ENCODE measurements around the gene NAALADL2. TPM values are rescaled to one million over a fixed set of nuclear protein-coding genes. Genes with fewer than 3 reads are reported as not detected.

Gene NAALADL2
- total RNA-seq, 6 donors from 2014 or later, result 4.4 to 12.6 (median 6.3) TPM

- whole genome bisulfite sequencing, 2 donors, result 62 to 68% methylated on average over 8 of the region's 8 CpGs
- no peak for TF ChIP-seq EP300 (IDR thresholded peaks at IDR 0.05)
- TF ChIP-seq POLR2AphosphoS5 (IDR thresholded peaks at IDR 0.05), result no peak
- TF ChIP-seq CTCF (IDR thresholded peaks at IDR 0.05), result no peak
- TF ChIP-seq POLR2A (IDR thresholded peaks at IDR 0.05), result no peak
- no peaks in the 10 kb centered on the region for H3K27me3 ChIP-seq
- H3K4me3 ChIP-seq, result no peak overlapping the region
- no peaks in the 10 kb centered on the region for H3K4me1 ChIP-seq
- no peak overlapping the region for H3K27ac ChIP-seq
- ATAC-seq (ENCODE audit: low FRiP score in 2 of 2), result peak; percentile 79 to 91
- no peaks in the 10 kb centered on the region for H3K36me3 ChIP-seq
- DNase-seq, result peak in 1 of 2 donors; percentile 74
- no peaks in the 10 kb centered on the region for H3K9me3 ChIP-seq
Measured at GRCh38 chr3:175346573-175347356, 487.6 kb downstream of the NAALADL2 start.

- Histone ChIP-seq H3K27me3 (no peaks in the 10 kb centered on the region), H3K9me3 (no peaks in the 10 kb centered on the region), H3K4me3 (no peak overlapping the region), H3K36me3 (no peaks in the 10 kb centered on the region), H3K4me1 (no peaks in the 10 kb centered on the region), H3K27ac (no peak overlapping the region)
- no peak for DNase-seq
- no peak for ATAC-seq (ENCODE audit: low FRiP score in 2 of 2)
- TF ChIP-seq CTCF (IDR thresholded peaks at IDR 0.05) (no peak), POLR2A (IDR thresholded peaks at IDR 0.05) (no peak), POLR2AphosphoS5 (IDR thresholded peaks at IDR 0.05) (no peak), EP300 (IDR thresholded peaks at IDR 0.05) (no peak)
- 87 to 95% methylated on average over 2 of the region's 2 CpGs for WGBS, 2 donors
Measured at GRCh38 chr3:175349168-175349567, 490.0 kb downstream of the NAALADL2 start.

GRCh38 chr3:175355801-175356335 is 496.7 kb downstream of the NAALADL2 start:
- TF ChIP-seq EP300 (IDR thresholded peaks at IDR 0.05) (no peak), POLR2AphosphoS5 (IDR thresholded peaks at IDR 0.05) (no peak), CTCF (IDR thresholded peaks at IDR 0.05) (no peak), POLR2A (IDR thresholded peaks at IDR 0.05) (no peak)
- Histone ChIP-seq H3K4me3 (no peak overlapping the region), H3K9me3 (no peaks in the 10 kb centered on the region), H3K27me3 (no peaks in the 10 kb centered on the region), H3K27ac (no peak overlapping the region), H3K4me1 (no peaks in the 10 kb centered on the region), H3K36me3 (no peaks in the 10 kb centered on the region)
- 80 to 86% methylated on average over 3 of the region's 3 CpGs for WGBS, 2 donors
- DNase-seq (no peak), ATAC-seq (ENCODE audit: low FRiP score in 2 of 2) (no peak)

- no peak for DNase-seq
- ATAC-seq (ENCODE audit: low FRiP score in 2 of 2), result no peak
- Histone ChIP-seq H3K27me3 (no peaks in the 10 kb centered on the region), H3K27ac (no peak overlapping the region), H3K9me3 (no peaks in the 10 kb centered on the region), H3K4me1 (no peaks in the 10 kb centered on the region), H3K36me3 (no peaks in the 10 kb centered on the region), H3K4me3 (no peak overlapping the region)
- WGBS, 2 donors, result 42 to 67% methylated on average over 3 of the region's 3 CpGs
- TF ChIP-seq CTCF (IDR thresholded peaks at IDR 0.05) (no peak), POLR2AphosphoS5 (IDR thresholded peaks at IDR 0.05) (no peak), POLR2A (IDR thresholded peaks at IDR 0.05) (no peak), EP300 (IDR thresholded peaks at IDR 0.05) (no peak)
Measured at GRCh38 chr3:175356899-175357324, 497.8 kb downstream of the NAALADL2 start.

Measured in upper lobe of left lung (tissue), 6 donors.